Naive thymus-derived CD4-positive, alpha-beta T cell (primary cell): ENCODE measurements around the gene NKAIN2. TPM values are rescaled to one million over a fixed set of nuclear protein-coding genes. Genes with fewer than 3 reads are reported as not detected.
"Not testable (repeated sequence)": the region's sequence is repeated elsewhere in the genome, so short reads cannot be mapped to it uniquely, and the experiment has no call there.

ENCODE experiments used
- ATAC-seq: fragments of 150-1000 bp; cut with Tn5 transposase; 2 replicates; pipeline ENCODE4 v1.10.0; 2021; ENCODE audit warnings: mild to moderate bottlenecking, moderate library complexity
- CTCF ChIA-PET: fragments of 350-600 bp; sonication (Branson Sonifier 250); formaldehyde crosslinking; loops from one replicate; lab custom pipeline; 2021; ENCODE audit warnings: antibody characterized with exemption; lab: Charles Lee
- POLR2A ChIA-PET: fragments of 350-600 bp; sonication (Branson Sonifier 250); formaldehyde crosslinking; loops from one replicate; lab custom pipeline; 2021; ENCODE audit warnings: antibody characterized with exemption, inconsistent platforms; lab: Charles Lee
- DNase-seq, 9 donors: peaks; one replicate each; pipeline versions ENCODE4 v3.0.0 to v3.0.0-alpha.2; 2020 to 2022; ENCODE audit warnings: mixed read lengths in 1 of 9
- H3K27ac ChIP-seq: one replicate; pipeline ENCODE4 v1.7.0; 2013; ENCODE audit warnings: mild to moderate bottlenecking, low read depth, low read length, moderate library complexity
- H3K27me3 ChIP-seq, 2 donors: one replicate each; pipeline ENCODE4 v1.7.0; 2013; ENCODE audit warnings: low read length in 2 of 2, mild to moderate bottlenecking in 2 of 2, moderate library complexity in 2 of 2; ENCODE audit not compliant: control insufficient read depth in 2 of 2, insufficient read depth in 2 of 2
- H3K36me3 ChIP-seq, 3 experiments: 1 replicate in 2 of 3; 2 replicates in 1 of 3; pipeline ENCODE4 v1.7.0; 2013; ENCODE audit warnings: low read length in 3 of 3, mild to moderate bottlenecking in 3 of 3, moderate library complexity in 1 of 3; ENCODE audit not compliant: insufficient read depth in 3 of 3, control insufficient read depth in 2 of 3
- H3K4me1 ChIP-seq, 2 donors: one replicate each; pipeline ENCODE4 v1.7.0; 2013; ENCODE audit warnings: low read length in 2 of 2, mild to moderate bottlenecking in 2 of 2, moderate library complexity in 1 of 2; ENCODE audit not compliant: control insufficient read depth in 2 of 2, insufficient read depth in 2 of 2
- H3K4me3 ChIP-seq: 2 replicates; pipeline ENCODE4 v1.7.0; 2013; ENCODE audit warnings: mild to moderate bottlenecking, low read length
- H3K9me3 ChIP-seq, 3 experiments: 1 replicate in 2 of 3; 2 replicates in 1 of 3; pipeline ENCODE4 v1.7.0; 2013; ENCODE audit warnings: low read length in 3 of 3; ENCODE audit not compliant: control insufficient read depth in 2 of 3
- H3K27ac Mint-ChIP-seq, 9 donors: one replicate each; pipeline ENCODE4 v1.8.0; 2020 to 2022; ENCODE audit warnings: mixed read lengths in 9 of 9, mild to moderate bottlenecking in 8 of 9, moderate library complexity in 5 of 9, inconsistent platforms in 2 of 9
- H3K27me3 Mint-ChIP-seq, 5 donors: one replicate each; pipeline ENCODE4 v1.8.0; 2021 to 2022; ENCODE audit warnings: mixed read lengths in 5 of 5, mild to moderate bottlenecking in 1 of 5
- H3K36me3 Mint-ChIP-seq, 5 donors: one replicate each; pipeline ENCODE4 v1.8.0; 2020 to 2022; ENCODE audit warnings: mixed read lengths in 5 of 5, mild to moderate bottlenecking in 3 of 5, inconsistent platforms in 1 of 5
- H3K4me1 Mint-ChIP-seq, 7 donors: one replicate each; pipeline ENCODE4 v1.8.0; 2020 to 2022; ENCODE audit warnings: mixed read lengths in 7 of 7, mild to moderate bottlenecking in 3 of 7, inconsistent platforms in 1 of 7
- H3K4me3 Mint-ChIP-seq, 10 donors: one replicate each; pipeline ENCODE4 v1.8.0; 2020 to 2022; ENCODE audit warnings: mild to moderate bottlenecking in 10 of 10, mixed read lengths in 10 of 10, moderate library complexity in 6 of 10, inconsistent platforms in 2 of 10
- H3K9me3 Mint-ChIP-seq, 11 donors: one replicate each; pipeline ENCODE4 v1.8.0; 2020 to 2022; ENCODE audit warnings: mixed read lengths in 11 of 11, mild to moderate bottlenecking in 4 of 11, inconsistent platforms in 1 of 11, moderate library complexity in 1 of 11
- intact Hi-C, 2 donors: fragments of 100-400 bp; cut with micrococcal nuclease; formaldehyde crosslinking; loops; one replicate each; pipeline ENCODE4 v1.15.1; 2023
- polyA plus RNA-seq, 2 donors: library from polyadenylated mRNA; unstranded; fragments of 300-500 nt; fragmentation: Illumina TruSeq; gene quantifications; one replicate each; pipeline ENCODE4 v1.2.3, GENCODE V29; 2021
- total RNA-seq, 6 experiments: library from RNA in 5 of 6; stranded (reverse) in 5 of 6; gene quantifications; 1 replicate in 5 of 6; 2 replicates in 1 of 6; pipeline ENCODE4 v1.2.3 and lab custom pipeline; 2021 to 2026

NKAIN2 gene
- total and polyA plus RNA-seq, 7 experiments from 2014 or later, result 0.21 to 2.9 TPM; not detected in 5

- no peaks in the 10 kb centered on the region for H3K36me3 Mint-ChIP-seq
- ATAC-seq, result no peak
- Histone ChIP-seq H3K4me1 (no peaks in the 10 kb centered on the region), H3K36me3 (no peaks in the 10 kb centered on the region), H3K27me3 (no peaks in the 10 kb centered on the region), H3K4me3 (no peak overlapping the region), H3K27ac (no peak overlapping the region), H3K9me3 (no peaks in the 10 kb centered on the region)
- no peak for DNase-seq
- H3K27ac Mint-ChIP-seq, result no peak overlapping the region
- no peaks in the 10 kb centered on the region for H3K27me3 Mint-ChIP-seq
- POLR2A ChIA-PET, result no interaction called here
- CTCF ChIA-PET, result no interaction called here
- intact Hi-C loops, result no loop called here
- H3K4me1 Mint-ChIP-seq, result no peaks in the 10 kb centered on the region
- H3K9me3 Mint-ChIP-seq, result peaks cover 0 to 7% (median 3%) of the 10 kb centered on the region in 11 donors
- H3K4me3 Mint-ChIP-seq, result no peak overlapping the region
Measured at GRCh38 chr6:124723671-124724070, 920.0 kb downstream of the NKAIN2 start.

DNA sequence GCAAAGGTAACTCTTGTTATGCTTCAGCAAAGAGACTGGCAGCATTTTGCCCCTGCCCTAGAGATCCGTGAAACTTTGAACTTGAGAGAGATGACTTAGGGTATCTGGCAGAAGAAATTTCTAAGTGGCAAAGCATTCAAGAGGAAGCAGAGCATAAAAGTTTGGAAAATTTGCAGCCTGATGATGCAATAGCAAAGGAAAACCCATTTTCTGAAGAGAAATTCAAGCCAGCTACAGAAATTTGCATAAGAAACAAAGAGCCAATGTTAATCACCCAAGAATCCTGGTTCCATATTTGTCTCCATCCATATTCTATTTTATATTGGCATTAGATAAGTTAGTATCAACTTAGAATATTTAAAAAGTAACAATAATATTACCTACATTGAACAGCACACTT lies 934.1 kb downstream of the NKAIN2 start:
- POLR2A ChIA-PET, CTCF ChIA-PET, intact Hi-C loops: not testable (repeated sequence)

DNA sequence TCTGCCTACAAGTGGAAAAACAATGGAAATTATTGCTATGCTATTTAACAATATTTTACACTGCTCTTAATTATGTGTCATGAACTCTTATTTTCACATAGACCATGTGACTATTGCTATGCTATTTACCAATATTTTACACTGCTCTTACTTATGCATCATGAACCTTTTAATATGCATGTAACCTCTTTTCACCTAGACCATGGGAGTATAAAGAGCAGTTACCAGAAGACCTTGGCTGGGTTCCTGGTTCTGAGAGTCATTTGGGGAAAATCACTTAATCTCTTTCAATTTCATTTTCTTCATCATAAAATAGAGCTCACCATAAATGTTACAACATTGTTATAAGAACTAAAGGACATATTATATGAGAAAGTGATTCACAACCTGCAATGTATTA lies 934.8 kb downstream of the NKAIN2 start:
- no peak overlapping the region for H3K27ac Mint-ChIP-seq
- H3K27me3 ChIP-seq, result no peaks in the 10 kb centered on the region
- H3K4me1 Mint-ChIP-seq, result no peaks in the 10 kb centered on the region
- intact Hi-C loops, result no loop called here
- peaks cover 0 to 10% (median under 1%) of the 10 kb centered on the region in 11 donors for H3K9me3 Mint-ChIP-seq
- ChIA-PET POLR2A (no interaction called here), CTCF (no interaction called here)
- ATAC-seq (no peak), DNase-seq (no peak)
- H3K27ac ChIP-seq, result no peak overlapping the region
- no peaks in the 10 kb centered on the region for H3K9me3 ChIP-seq
- H3K4me3 ChIP-seq, result no peak overlapping the region
- no peak overlapping the region for H3K4me3 Mint-ChIP-seq
- H3K27me3 Mint-ChIP-seq, result peaks cover 0 to 6% (median 0%) of the 10 kb centered on the region in 5 donors
- no peaks in the 10 kb centered on the region for H3K36me3 Mint-ChIP-seq
- no peaks in the 10 kb centered on the region for H3K36me3 ChIP-seq
- no peaks in the 10 kb centered on the region for H3K4me1 ChIP-seq

More for the DNA sequence above, 934.1 kb downstream of the NKAIN2 start:
- not testable (repeated sequence) for H3K9me3 ChIP-seq, DNase-seq, H3K36me3 ChIP-seq, ATAC-seq, H3K36me3 Mint-ChIP-seq, H3K27ac Mint-ChIP-seq, H3K27me3 ChIP-seq, H3K4me1 Mint-ChIP-seq, H3K27ac ChIP-seq, H3K4me1 ChIP-seq, H3K4me3 ChIP-seq, H3K27me3 Mint-ChIP-seq, H3K4me3 Mint-ChIP-seq
- H3K9me3 Mint-ChIP-seq, result peaks cover 0 to 14% (median 6%) of the 10 kb centered on the region in 11 donors

GRCh38 chr6:124741341-124741740 lies 937.7 kb downstream of the NKAIN2 start:
- Histone ChIP-seq H3K27me3 (no peaks in the 10 kb centered on the region), H3K36me3 (no peaks in the 10 kb centered on the region), H3K4me3 (no peak overlapping the region), H3K9me3 (no peaks in the 10 kb centered on the region), H3K27ac (no peak overlapping the region), H3K4me1 (no peaks in the 10 kb centered on the region)
- intact Hi-C loops, result no loop called here
- Mint-ChIP-seq H3K4me3 (no peak overlapping the region), H3K27me3 (peaks cover 0 to 6% (median 0%) of the 10 kb centered on the region in 5 donors), H3K36me3 (no peaks in the 10 kb centered on the region), H3K27ac (no peak overlapping the region), H3K4me1 (no peaks in the 10 kb centered on the region), H3K9me3 (peaks cover 0 to 8% (median 0%) of the 10 kb centered on the region in 11 donors)
- ChIA-PET POLR2A (no interaction called here), CTCF (no interaction called here)
- DNase-seq (no peak), ATAC-seq (no peak)

GRCh38 chr6:124742971-124743370 lies 939.3 kb downstream of the NKAIN2 start:
- Mint-ChIP-seq H3K9me3 (peaks cover 0 to 3% (median 0%) of the 10 kb centered on the region in 11 donors), H3K27ac (no peak overlapping the region), H3K36me3 (no peaks in the 10 kb centered on the region), H3K27me3 (peaks cover 0 to 6% (median 0%) of the 10 kb centered on the region in 5 donors), H3K4me3 (no peak overlapping the region), H3K4me1 (no peaks in the 10 kb centered on the region)
- ChIA-PET CTCF (no interaction called here), POLR2A (no interaction called here)
- ATAC-seq (no peak), DNase-seq (no peak)
- H3K27me3 ChIP-seq, result no peaks in the 10 kb centered on the region
- no peaks in the 10 kb centered on the region for H3K36me3 ChIP-seq
- no peaks in the 10 kb centered on the region for H3K9me3 ChIP-seq
- H3K4me1 ChIP-seq, result no peaks in the 10 kb centered on the region
- no peak overlapping the region for H3K27ac ChIP-seq
- intact Hi-C loops, result no loop called here
- H3K4me3 ChIP-seq, result no peak overlapping the region

DNA sequence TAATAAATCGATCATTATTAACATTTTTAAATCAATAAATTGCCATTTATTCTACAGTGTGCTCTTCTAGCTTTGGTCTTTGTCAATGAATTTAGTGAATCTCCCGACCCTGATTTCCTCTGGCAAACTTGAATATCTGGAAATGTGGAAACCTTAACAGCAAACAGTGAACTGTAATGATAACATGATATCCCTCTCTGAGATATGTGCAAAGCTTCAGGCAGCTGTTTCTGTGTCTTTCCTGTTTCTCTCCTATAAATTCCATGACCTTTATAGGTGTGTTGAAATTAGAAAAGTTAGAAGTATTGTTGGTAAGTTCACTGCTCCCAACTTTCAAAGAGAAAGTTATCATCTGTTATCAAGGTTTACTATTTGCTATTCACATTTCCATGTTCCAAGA lies 939.8 kb downstream of the NKAIN2 start:
- CTCF ChIA-PET, result no interaction called here
- Mint-ChIP-seq H3K27me3 (peaks cover 0 to 6% (median 0%) of the 10 kb centered on the region in 5 donors), H3K4me1 (no peaks in the 10 kb centered on the region), H3K4me3 (no peak overlapping the region), H3K36me3 (no peaks in the 10 kb centered on the region), H3K9me3 (peaks cover 0 to 3% (median 0%) of the 10 kb centered on the region in 11 donors), H3K27ac (no peak overlapping the region)
- Histone ChIP-seq H3K9me3 (no peaks in the 10 kb centered on the region), H3K4me3 (no peak overlapping the region), H3K27me3 (no peaks in the 10 kb centered on the region), H3K36me3 (no peaks in the 10 kb centered on the region), H3K4me1 (no peaks in the 10 kb centered on the region), H3K27ac (no peak overlapping the region)
- DNase-seq, result no peak
- no peak for ATAC-seq
- intact Hi-C loops, result no loop called here
- POLR2A ChIA-PET, result no interaction called here

DNA sequence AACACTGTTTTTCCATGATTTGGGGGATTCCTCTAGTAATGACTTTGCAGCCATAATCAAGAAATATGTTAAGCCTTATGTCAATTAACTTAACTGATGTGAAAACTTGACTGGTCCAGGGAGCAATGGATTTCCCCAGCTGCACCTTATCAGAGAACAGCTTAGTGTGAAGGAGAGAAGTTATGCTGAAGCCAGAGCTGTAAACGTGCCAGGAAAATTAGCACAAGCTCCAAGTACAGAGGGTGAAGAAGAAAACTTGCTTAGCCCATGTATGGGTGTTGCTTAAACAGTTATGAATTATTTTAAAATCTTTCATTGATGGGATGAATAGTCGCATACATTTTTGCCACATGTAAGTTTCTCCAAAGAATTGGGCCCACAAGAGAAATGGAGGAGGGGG lies 943.7 kb downstream of the NKAIN2 start:
- no peak overlapping the region for H3K27ac ChIP-seq
- no peaks in the 10 kb centered on the region for H3K36me3 Mint-ChIP-seq
- ChIA-PET CTCF (interaction anchor here (0.6 kb wide), 1 partner anchor 399 kb away, joined by 4 read pairs; no protein-coding TSS in a partner anchor), POLR2A (no interaction called here)
- H3K4me3 Mint-ChIP-seq, result no peak overlapping the region
- intact Hi-C loops, result no loop called here
- H3K9me3 Mint-ChIP-seq, result peaks cover 0 to 3% (median 0%) of the 10 kb centered on the region in 11 donors
- H3K36me3 ChIP-seq, result no peaks in the 10 kb centered on the region
- H3K4me1 Mint-ChIP-seq, result no peaks in the 10 kb centered on the region
- H3K4me1 ChIP-seq, result no peaks in the 10 kb centered on the region
- H3K27me3 ChIP-seq, result no peaks in the 10 kb centered on the region
- H3K4me3 ChIP-seq, result no peak overlapping the region
- H3K9me3 ChIP-seq, result no peaks in the 10 kb centered on the region
- DNase-seq (no peak), ATAC-seq (no peak)
- H3K27ac Mint-ChIP-seq, result no peak overlapping the region
- H3K27me3 Mint-ChIP-seq, result peaks cover 0 to 3% (median 0%) of the 10 kb centered on the region in 5 donors
